H1 (cell line): ENCODE measurements around the gene ARHGEF16. TPM values are rescaled to one million over a fixed set of nuclear protein-coding genes. Genes with fewer than 3 reads are reported as not detected.

Source experiments
- CTCF ChIA-PET: fragments of 300-600 bp; sonication (Branson Sonifier 250); formaldehyde crosslinking; loops from one replicate; lab custom pipeline; 2021; ENCODE audit not compliant: partially characterized antibody; lab: Charles Lee
- POLR2A ChIA-PET: fragments of 300-600 bp; sonication (Branson Sonifier 250); formaldehyde crosslinking; loops from one replicate; lab custom pipeline; 2021; ENCODE audit warnings: inconsistent platforms; ENCODE audit not compliant: partially characterized antibody; lab: Charles Lee
- DNase-seq, 2 experiments: peaks; one replicate each; pipeline versions ENCODE4 v3.0.0 to v3.0.0-alpha.2; 2010 to 2022; ENCODE audit warnings: low spot score in 2 of 2, low read depth in 1 of 2, mixed read lengths in 1 of 2
- FAIRE-seq: peaks from 2 replicates; lab custom pipeline; 2011; peaks lifted over from hg19 to GRCh38; lab: Jason Lieb, UNC
- H2AFZ ChIP-seq: 2 replicates; pipeline ENCODE4 v1.8.1; 2012; ENCODE audit warnings: low read length, inconsistent platforms
- H2AK5ac ChIP-seq: 2 replicates; pipeline ENCODE4 v1.6.1; 2013; ENCODE audit warnings: low read depth, low read length
- H2BK120ac ChIP-seq: replicated peaks from 2 replicates; pipeline ENCODE3; 2013; ENCODE audit warnings: low read depth, low read length, inconsistent platforms
- H2BK12ac ChIP-seq: 2 replicates; pipeline ENCODE4 v1.6.1; 2013; ENCODE audit warnings: low read depth, low read length
- H2BK15ac ChIP-seq: 2 replicates; pipeline ENCODE4 v1.6.1; 2013; ENCODE audit warnings: low read length
- H2BK20ac ChIP-seq: 2 replicates; pipeline ENCODE4 v1.6.1; 2013; ENCODE audit warnings: low read length
- H2BK5ac ChIP-seq: 2 replicates; pipeline ENCODE4 v1.6.1; 2013; ENCODE audit warnings: low read depth, low read length
- H3K14ac ChIP-seq: 2 replicates; pipeline ENCODE4 v1.6.1; 2013; ENCODE audit warnings: inconsistent platforms; ENCODE audit not compliant: insufficient read length
- H3K18ac ChIP-seq: 2 replicates; pipeline ENCODE4 v1.6.1; 2013; ENCODE audit warnings: low read length; ENCODE audit errors: extremely low read depth
- H3K23ac ChIP-seq: 2 replicates; pipeline ENCODE4 v1.6.1; 2013; ENCODE audit warnings: inconsistent platforms; ENCODE audit not compliant: insufficient read length
- H3K23me2 ChIP-seq: 2 replicates; pipeline ENCODE4 v1.6.1; 2013; ENCODE audit warnings: low read depth, low read length
- H3K27ac ChIP-seq: 2 replicates; pipeline ENCODE4 v1.6.1; 2011; ENCODE audit warnings: low read depth, low read length, inconsistent platforms
- H3K27me3 ChIP-seq, 4 experiments: replicated peaks in 1 of 4; 1 replicate in 1 of 4; 2 replicates in 3 of 4; pipeline versions ENCODE4 v1.6.1 to v1.8.1; 2011 to 2013; ENCODE audit warnings: low read length in 3 of 4, mild to moderate bottlenecking in 3 of 4, inconsistent platforms in 2 of 4, mixed read lengths in 2 of 4, moderate library complexity in 1 of 4; ENCODE audit not compliant: control insufficient read depth in 3 of 4, insufficient read depth in 3 of 4; ENCODE audit errors: extremely low read depth in 1 of 4
- H3K36me3 ChIP-seq, 4 experiments: 2 replicates each; pipeline versions ENCODE4 v1.6.1 to v1.8.1; 2011 to 2013; ENCODE audit warnings: mild to moderate bottlenecking in 4 of 4, low read length in 3 of 4, moderate library complexity in 2 of 4, control low read depth in 1 of 4, inconsistent platforms in 1 of 4; ENCODE audit not compliant: insufficient read depth in 4 of 4, control insufficient read depth in 2 of 4
- H3K4ac ChIP-seq: replicated peaks from 2 replicates; pipeline ENCODE3; 2013; ENCODE audit warnings: low read length, low read depth, mixed read lengths, inconsistent platforms; ENCODE audit not compliant: insufficient read length
- H3K4me1 ChIP-seq, 4 experiments: replicated peaks in 1 of 4; 1 replicate in 1 of 4; 2 replicates in 3 of 4; pipeline versions ENCODE4 v1.6.1 to v1.8.1; 2011 to 2013; ENCODE audit warnings: low read length in 3 of 4, inconsistent platforms in 2 of 4, mixed read lengths in 1 of 4; ENCODE audit not compliant: insufficient read depth in 4 of 4, control insufficient read depth in 3 of 4
- H3K4me2 ChIP-seq, 2 experiments: 2 replicates each; pipeline versions ENCODE4 v1.6.1 to v1.8.1; 2011 to 2013; ENCODE audit warnings: low read depth in 2 of 2, low read length in 2 of 2, control low read depth in 1 of 2, inconsistent platforms in 1 of 2, mild to moderate bottlenecking in 1 of 2; ENCODE audit not compliant: insufficient read depth in 1 of 2
- H3K4me3 ChIP-seq, 4 experiments: fragments of 200-600, 300-600 bp in 1 of 4; sonication (generic), shearing (Covaris generic), sonication (Bioruptor Twin) in 1 of 4; 2 replicates each; pipeline versions ENCODE4 v1.5.1 to v1.8.1; 2011 to 2016; ENCODE audit warnings: low read length in 4 of 4, low read depth in 3 of 4, control low read depth in 2 of 4, inconsistent platforms in 2 of 4, mild to moderate bottlenecking in 2 of 4, mixed read lengths in 1 of 4, moderate library complexity in 1 of 4; ENCODE audit not compliant: insufficient read depth in 2 of 4; ENCODE audit errors: extremely low read depth in 1 of 4
- H3K56ac ChIP-seq: replicated peaks from 2 replicates; pipeline ENCODE3; 2013; ENCODE audit warnings: low read depth, mild to moderate bottlenecking, mixed read lengths, low read length, inconsistent platforms; ENCODE audit not compliant: insufficient read length
- H3K79me1 ChIP-seq: 2 replicates; pipeline ENCODE4 v1.6.1; 2013; ENCODE audit warnings: low read depth, low read length, control low read depth
- H3K79me2 ChIP-seq, 2 experiments: 2 replicates each; pipeline versions ENCODE4 v1.6.1 to v1.8.1; 2012 to 2013; ENCODE audit warnings: low read length in 2 of 2, mild to moderate bottlenecking in 2 of 2, inconsistent platforms in 1 of 2; ENCODE audit not compliant: insufficient read depth in 2 of 2, control insufficient read depth in 1 of 2
- H3K9ac ChIP-seq, 4 experiments: replicated peaks in 1 of 4; 1 replicate in 1 of 4; 2 replicates in 3 of 4; pipeline versions ENCODE4 v1.6.1 to v1.8.1; 2011 to 2013; ENCODE audit warnings: low read depth in 3 of 4, low read length in 3 of 4, control low read depth in 2 of 4, mild to moderate bottlenecking in 2 of 4, moderate library complexity in 2 of 4, inconsistent platforms in 1 of 4; ENCODE audit errors: extremely low read depth in 1 of 4
- H3K9me3 ChIP-seq, 2 experiments: 2 replicates each; pipeline versions ENCODE4 v1.6.1 to v1.8.1; 2012 to 2013; ENCODE audit warnings: mild to moderate bottlenecking in 2 of 2, moderate library complexity in 2 of 2, control low read depth in 1 of 2, inconsistent platforms in 1 of 2, low read depth in 1 of 2, low read length in 1 of 2, mixed read lengths in 1 of 2; ENCODE audit not compliant: insufficient read depth in 2 of 2
- H4K20me1 ChIP-seq, 2 experiments: replicated peaks in 1 of 2; 2 replicates each; pipeline versions ENCODE3 to v1.8.1; 2011 to 2013; ENCODE audit warnings: inconsistent platforms in 2 of 2, low read length in 2 of 2, mild to moderate bottlenecking in 1 of 2; ENCODE audit not compliant: insufficient read depth in 2 of 2, control insufficient read depth in 1 of 2
- H4K5ac ChIP-seq: 2 replicates; pipeline ENCODE4 v1.6.1; 2013; ENCODE audit warnings: low read length, low read depth, mixed read lengths, inconsistent platforms; ENCODE audit not compliant: insufficient read length
- H4K8ac ChIP-seq: 2 replicates; pipeline ENCODE4 v1.8.0; 2013; ENCODE audit warnings: mild to moderate bottlenecking, moderate library complexity, low read length, inconsistent platforms; ENCODE audit not compliant: insufficient read depth; ENCODE audit errors: extremely low read depth
- H4K91ac ChIP-seq: replicated peaks from 2 replicates; pipeline ENCODE3; 2013; ENCODE audit warnings: low read length, mixed read lengths, inconsistent platforms; ENCODE audit not compliant: insufficient read length
- CHD1 ChIP-seq: IDR thresholded peaks from 2 replicates; pipeline ENCODE4 v1.6.1; 2012; ENCODE audit warnings: low read depth, low read length, improper control_type of control experiment
- CTBP2 ChIP-seq: IDR thresholded peaks from 2 replicates; pipeline ENCODE4 v1.7.0; 2011; ENCODE audit warnings: borderline replicate concordance, mild to moderate bottlenecking, moderate library complexity, mixed read lengths, low read length; ENCODE audit not compliant: insufficient read depth, insufficient read length
- EZH2 ChIP-seq: fragments of 200-600 bp; sonication (generic); IDR thresholded peaks from 2 replicates; pipeline ENCODE4 v1.7.1; 2012; ENCODE audit warnings: low read depth, mild to moderate bottlenecking, moderate library complexity, low read length, inconsistent platforms; ENCODE audit not compliant: severe bottlenecking
- KDM4A ChIP-seq: IDR thresholded peaks from one replicate; pipeline ENCODE4 v1.7.1; 2012; ENCODE audit warnings: low read depth, mild to moderate bottlenecking, moderate library complexity, low read length, inconsistent platforms; ENCODE audit not compliant: severe bottlenecking
- KDM5A ChIP-seq: fragments of 200-600 bp; IDR thresholded peaks from 2 replicates; pipeline ENCODE4 v1.7.1; 2012; ENCODE audit warnings: mild to moderate bottlenecking, low read length, inconsistent platforms, mixed read lengths
- MAFK ChIP-seq: IDR thresholded peaks from 2 replicates; pipeline ENCODE4 v1.6.1; 2012; ENCODE audit warnings: low read depth, mild to moderate bottlenecking, improper control_type of control experiment, low read length
- NRF1 ChIP-seq: IDR thresholded peaks from 2 replicates; pipeline ENCODE4 v1.6.1; 2011; ENCODE audit warnings: mild to moderate bottlenecking, low read depth, low read length, improper control_type of control experiment
- POLR2A ChIP-seq, 2 experiments: IDR thresholded peaks; 1 replicate in 1 of 2; 2 replicates in 1 of 2; pipeline ENCODE4 v1.6.1; 2011; ENCODE audit warnings: low read depth in 2 of 2, low read length in 2 of 2, mild to moderate bottlenecking in 2 of 2; ENCODE audit errors: control extremely low read depth in 1 of 2
- RFX5 ChIP-seq: IDR thresholded peaks from 2 replicates; pipeline ENCODE4 v1.6.1; 2011; ENCODE audit warnings: low read depth, low read length, improper control_type of control experiment, borderline replicate concordance
- SAP30 ChIP-seq: fragments of 300-600 bp; sonication (generic); IDR thresholded peaks from 2 replicates; pipeline ENCODE4 v1.7.1; 2012; ENCODE audit warnings: low read length, moderate library complexity, mild to moderate bottlenecking, inconsistent platforms; ENCODE audit not compliant: insufficient read depth, insufficient replicate concordance
- USF2 ChIP-seq: IDR thresholded peaks from 2 replicates; pipeline ENCODE4 v1.6.1; 2011; ENCODE audit warnings: low read length, improper control_type of control experiment
- ZNF274 ChIP-seq: IDR thresholded peaks from 2 replicates; pipeline ENCODE4 v1.7.0; 2012; ENCODE audit warnings: low read length, borderline replicate concordance; ENCODE audit errors: extremely low read depth
- WGBS, 2 experiments: shearing (Covaris generic) in 1 of 2; methylation state at CpG; one replicate each; pipeline versions ENCODE4 v1.1.6 to v1.1.7; 2013 to 2015; ENCODE audit warnings: low lambda C conversion rate in 2 of 2, mixed read lengths in 2 of 2, inconsistent platforms in 1 of 2, low coverage in 1 of 2, missing lambda C conversion rate in 1 of 2; ENCODE audit not compliant: insufficient replicate concordance in 2 of 2, insufficient coverage in 1 of 2, insufficient read length in 1 of 2; ENCODE audit errors: extremely low coverage in 1 of 2, missing lambda C conversion rate in 1 of 2; 5-methylcytosine and 5-hydroxymethylcytosine counted together
- polyA plus RNA-seq, 7 experiments: library from polyadenylated mRNA; depleted of rRNA in 3 of 7; stranded (reverse) in 5 of 7; unstranded in 2 of 7; fragments of >200 nt in 5 of 7; fragments of 200-250 nt in 2 of 7; gene quantifications; 1 replicate in 5 of 7; 2 replicates in 1 of 7; 4 replicates in 1 of 7; pipeline versions ENCODE4 v1.2.1 to v1.2.3, GENCODE V29; 2011 to 2013; ENCODE audit warnings: missing spikeins in 2 of 7, mixed read lengths in 2 of 7
- total RNA-seq: library from RNA; stranded (reverse); fragmentation: NEBNext Ultra II Directional; extraction: Animal tissue kit (Norgen Biotek cat#: 25700); gene quantifications from 2 replicates; pipeline ENCODE4 v1.2.1, GENCODE V29; 2021

ARHGEF16 gene
- total and polyA plus RNA-seq, 2 of the 8 experiments (the other 6 are each of a cell fraction or from before 2014, with no cell fraction given) = 18.3 to 20.7 TPM

DNA sequence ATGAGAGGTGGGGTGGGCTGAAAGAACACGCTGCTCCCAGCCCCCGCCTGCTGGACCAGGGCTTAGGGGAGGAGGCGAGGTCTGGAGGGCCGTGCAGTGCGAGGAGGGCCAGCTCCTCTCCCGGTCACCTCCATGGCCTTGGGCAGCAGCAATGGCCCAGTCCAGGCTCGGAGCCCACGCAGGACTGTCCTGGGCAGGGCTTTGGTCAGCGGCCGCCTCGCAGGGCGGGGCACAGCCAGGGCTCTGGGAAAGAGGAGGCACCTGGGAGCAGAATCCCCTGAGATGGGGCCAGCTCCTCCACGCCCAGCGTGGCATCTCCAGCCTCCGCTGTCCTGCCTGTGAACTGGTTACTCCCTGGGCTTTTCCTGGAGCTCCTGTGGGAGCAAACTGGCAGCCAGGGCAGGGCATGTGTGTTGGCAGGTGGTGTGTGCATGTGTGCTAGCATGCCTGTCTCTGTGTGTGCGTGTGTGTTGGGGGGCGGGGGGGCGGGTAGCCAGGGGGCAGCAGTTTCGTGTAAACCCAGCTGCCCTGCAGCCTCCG lies 27.4 kb downstream of the ARHGEF16 start:
- H2AK5ac ChIP-seq = no peak overlapping the region
- no peak overlapping the region for H2BK5ac ChIP-seq
- H2BK12ac ChIP-seq = no peak overlapping the region
- peaks cover 2 to 5% of the 10 kb centered on the region in 2 experiments for H4K20me1 ChIP-seq
- H2BK20ac ChIP-seq = no peak overlapping the region
- ChIA-PET CTCF (interaction anchor here (0.8 to 4.2 kb wide), 14 partner anchors 9 to 139 kb away, joined by 3 to 41 read pairs (median 4); no protein-coding TSS in a partner anchor), POLR2A (interaction anchor here (0.9 to 3.0 kb wide), 7 partner anchors 9 to 40 kb away, joined by 3 to 18 read pairs (median 5); partner anchors contain the start of gene ARHGEF16)
- no peaks in the 10 kb centered on the region for H3K4me1 ChIP-seq
- no peak overlapping the region for H3K23ac ChIP-seq
- FAIRE-seq = no peak
- H3K4me3 ChIP-seq = no peak overlapping the region
- no peak overlapping the region for H3K14ac ChIP-seq
- no peaks in the 10 kb centered on the region for H3K79me2 ChIP-seq
- H3K4ac ChIP-seq = no peak overlapping the region
- no peaks in the 10 kb centered on the region for H3K23me2 ChIP-seq
- H3K9ac ChIP-seq = no peak overlapping the region
- no peaks in the 10 kb centered on the region for H3K79me1 ChIP-seq
- no peaks in the 10 kb centered on the region for H3K27me3 ChIP-seq
- no peak overlapping the region; the same call in 1 of the 2 replicates for H4K8ac ChIP-seq
- H2BK15ac ChIP-seq = no peak overlapping the region
- peak overlapping the region; percentile 6 for H4K91ac ChIP-seq
- no peak overlapping the region for H3K56ac ChIP-seq
- H3K9me3 ChIP-seq = peaks cover 0 to 10% of the 10 kb centered on the region in 2 experiments; a peak in 2 of 4 replicates
- H3K27ac ChIP-seq = no peak overlapping the region
- H3K4me2 ChIP-seq = no peak overlapping the region
- no peak for DNase-seq
- no peak overlapping the region; the same call in 1 of the 2 replicates for H3K18ac ChIP-seq
- H2BK120ac ChIP-seq = no peak overlapping the region
- peaks cover 0 to 7% (median 3%) of the 10 kb centered on the region in 4 experiments; a peak in 3 of 8 replicates for H3K36me3 ChIP-seq
- H2AFZ ChIP-seq = no peak overlapping the region
- no peak overlapping the region for H4K5ac ChIP-seq
- 93% methylated on average over 14 of the region's 20 CpGs; no CpG with 5 or more reads in 1 of the 2 experiments for whole genome bisulfite sequencing, 2 experiments
- TF ChIP-seq CHD1 (no peak), CTBP2 (no peak), KDM4A (no peak), KDM5A (no peak), RFX5 (no peak), EZH2 (no peak), ZNF274 (no peak), POLR2A (IDR thresholded peaks at IDR 0.05; ENCODE audit: control extremely low read depth in 1 of 2, low read depth in 2 of 2, low read length in 2 of 2) (no peak), MAFK (no peak), USF2 (no peak), NRF1 (no peak), SAP30 (no peak)
